OCI-LY3 (cell line): ENCODE measurements around the gene FBN3.

Experiments
- CTCF ChIP-seq: fragments of 200-600, 300-600 bp; sonication (generic); IDR thresholded peaks from 2 replicates; pipeline ENCODE4 v1.5.1; 2014; ENCODE audit warnings: antibody characterized with exemption, low read length, low read depth
- EZH2phosphoT487 ChIP-seq: fragments of 200-600 bp; shearing (Covaris generic); IDR thresholded peaks from 2 replicates; pipeline ENCODE4 v1.6.1; 2018; ENCODE audit warnings: antibody characterized with exemption, mixed run types, low read depth

- no peak for TF ChIP-seq CTCF
- TF ChIP-seq EZH2phosphoT487, result no peak
Observed at GRCh38 chr19:8143041-8143440, 6.4 kb downstream of the FBN3 start.
